Tongue (tissue), 2 donors: ENCODE data around the gene GRHL3. TPM values are rescaled to one million over a fixed set of nuclear protein-coding genes. Genes with fewer than 3 reads are reported as not detected.
A peak's percentile ranks its signal among the peaks of the same experiment; 100 is the strongest.

Source experiments
- DNase-seq: peaks from one replicate; pipeline ENCODE4 v3.0.0-alpha.2; 2015
- total RNA-seq: library from RNA; depleted of rRNA; stranded (reverse); fragments of >200 nt; gene quantifications from one replicate; pipeline ENCODE4 v1.2.3, GENCODE V29; 2014

The GRHL3 gene
- total RNA-seq, 1 donor from 2014 or later = 26.8 TPM

GRCh38 chr1:24373044-24373443 is 53.9 kb downstream of the GRHL3 start:
- DNase-seq = no peak

DNA sequence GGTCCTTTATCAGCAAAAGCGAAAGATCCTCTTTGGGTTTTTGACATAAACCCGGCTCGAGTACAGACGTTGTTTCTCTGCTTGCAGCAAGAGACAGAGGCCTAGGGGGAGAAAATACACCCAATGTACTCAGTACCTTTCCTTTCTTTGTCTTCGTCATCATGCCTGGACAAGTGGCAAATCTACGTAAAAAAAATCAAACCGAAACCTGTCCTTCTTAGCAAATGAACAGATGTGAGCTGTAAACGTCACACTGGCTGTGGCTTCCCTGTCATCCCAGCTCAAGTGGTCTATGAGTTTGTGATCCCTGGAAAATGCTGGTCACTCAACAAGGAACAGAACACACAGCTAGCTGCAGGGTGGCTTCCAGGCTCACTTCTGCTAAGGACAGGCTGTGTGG is 54.6 kb downstream of the GRHL3 start:
- peak; percentile 50 for DNase-seq

- no peak for DNase-seq
Observed at GRCh38 chr1:24374891-24375786, 56.0 kb downstream of the GRHL3 start.

GRCh38 chr1:24379733-24380315 is 60.7 kb downstream of the GRHL3 start:
- no peak for DNase-seq

GRCh38 chr1:24380508-24380907 is 61.4 kb downstream of the GRHL3 start:
- DNase-seq = no peak

GRCh38 chr1:24381256-24381655 is 62.1 kb downstream of the GRHL3 start:
- no peak for DNase-seq

GRCh38 chr1:24382165-24382577 is 63.0 kb downstream of the GRHL3 start:
- no peak for DNase-seq

DNA sequence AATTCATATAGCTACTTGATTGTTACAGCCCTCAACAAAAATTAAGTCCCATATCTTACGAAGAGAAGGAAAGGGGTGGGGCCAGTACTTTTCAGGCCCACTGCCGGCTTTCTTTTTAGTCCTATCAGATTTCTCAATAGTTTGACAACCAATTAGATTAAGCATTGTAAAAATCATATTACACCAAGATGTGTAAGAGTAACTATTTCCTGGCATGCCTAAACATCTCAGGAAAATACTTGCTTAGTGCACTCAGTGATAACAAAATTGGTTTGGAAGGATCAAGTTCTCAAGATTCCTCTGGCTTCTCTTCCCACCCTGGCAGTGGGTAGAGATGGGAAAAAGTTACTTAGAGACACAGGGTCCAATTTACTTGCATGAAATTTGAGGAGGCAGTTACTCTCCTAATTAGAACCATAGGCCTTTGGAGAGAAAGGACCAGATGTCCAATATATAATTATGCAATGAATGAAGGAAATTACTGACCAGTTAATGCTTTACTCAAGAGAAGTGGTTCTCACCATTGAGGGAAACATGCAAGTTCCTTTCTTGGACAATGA is 64.3 kb downstream of the GRHL3 start:
- DNase-seq = no peak

- DNase-seq = no peak
Observed at GRCh38 chr1:24384251-24385090, 65.3 kb downstream of the GRHL3 start.

- DNase-seq = no peak
Observed at GRCh38 chr1:24385160-24385940, 66.2 kb downstream of the GRHL3 start.

DNA sequence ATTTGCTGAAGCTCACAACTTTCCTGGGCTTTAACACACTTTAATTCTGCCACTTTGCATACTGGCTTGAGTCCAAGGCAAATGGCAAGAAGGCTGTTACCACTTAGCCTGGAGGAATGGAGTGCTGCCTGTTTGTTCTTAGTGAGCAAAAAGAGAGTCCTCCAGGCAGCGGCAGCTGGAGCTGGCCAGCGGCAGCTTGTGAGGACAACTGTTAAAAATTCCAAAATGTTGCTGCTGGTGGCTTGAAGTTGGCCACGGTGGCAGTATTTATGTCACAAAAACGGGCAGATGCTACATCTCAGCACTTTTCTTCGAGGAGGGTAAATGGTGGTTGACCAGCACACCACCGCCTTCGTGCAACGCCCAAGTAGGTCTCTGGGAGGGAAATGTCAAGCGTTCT is 67.1 kb downstream of the GRHL3 start:
- DNase-seq = peak; percentile 89

- no peak for DNase-seq
Observed at GRCh38 chr1:24386931-24387330, 67.8 kb downstream of the GRHL3 start.

DNA sequence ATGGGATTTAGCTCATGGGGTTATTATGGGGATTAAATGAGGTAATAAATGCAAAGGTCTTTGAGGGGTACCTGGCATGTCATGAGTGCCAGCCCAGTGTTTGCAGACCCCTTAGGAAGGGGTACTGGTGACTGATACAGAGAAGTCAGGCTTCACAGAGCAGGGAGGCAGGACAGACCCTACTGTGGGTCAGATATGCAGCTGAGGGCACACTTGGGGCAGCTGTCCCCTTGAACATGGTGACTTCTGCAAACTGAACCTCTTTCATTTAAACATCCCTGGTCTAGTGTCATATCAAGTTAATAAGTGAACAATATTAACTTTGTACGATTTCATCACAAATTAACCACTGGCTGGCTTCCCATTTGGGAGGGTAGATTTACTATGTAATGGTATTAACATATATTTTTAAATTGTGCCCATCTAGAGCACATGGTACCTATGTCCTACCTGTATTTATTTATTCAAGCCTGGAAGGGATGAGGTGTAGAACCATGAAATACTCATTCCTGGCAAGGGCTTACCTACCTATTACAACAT is 68.5 kb downstream of the GRHL3 start:
- DNase-seq = no peak

GRCh38 chr1:24388331-24388885 is 69.3 kb downstream of the GRHL3 start:
- DNase-seq = no peak

- DNase-seq = no peak
Observed at GRCh38 chr1:24389231-24389678, 70.1 kb downstream of the GRHL3 start.

- DNase-seq = peak; percentile 92
Observed at GRCh38 chr1:24390924-24391782, 72.0 kb downstream of the GRHL3 start.

DNA sequence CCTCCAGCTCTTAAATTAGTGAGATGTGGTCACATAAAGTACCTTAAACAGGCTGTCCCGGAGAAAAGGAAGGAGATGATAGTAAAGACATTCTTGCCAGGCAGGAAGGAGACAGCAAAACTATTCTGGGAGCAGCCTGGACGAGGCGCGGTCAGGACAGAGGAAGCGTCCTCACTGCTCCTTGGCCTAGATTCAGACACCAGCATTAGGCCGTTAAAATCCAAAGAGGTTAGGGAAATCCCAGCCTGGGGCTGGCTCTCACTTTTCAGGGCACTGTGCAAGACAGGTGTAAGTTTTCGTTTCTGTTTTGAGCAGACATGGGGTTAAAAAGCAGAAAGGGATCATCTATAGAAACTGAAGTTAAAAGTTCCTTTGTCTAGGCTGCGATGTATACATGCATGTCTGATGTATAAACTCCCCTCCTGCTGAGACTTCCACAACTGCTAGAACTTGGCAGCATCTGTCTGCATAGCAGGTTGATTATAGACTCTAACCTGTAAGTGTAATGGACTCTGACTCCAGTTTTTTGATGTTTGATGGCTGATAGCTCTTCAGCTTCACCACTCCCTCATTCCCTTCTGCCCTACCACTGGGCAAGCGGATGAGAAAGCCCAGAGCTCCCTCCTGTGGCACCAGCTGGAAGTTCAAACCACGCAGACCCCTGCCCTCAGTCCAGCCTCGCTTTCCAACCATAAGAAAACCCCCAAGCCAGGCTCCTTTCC is 72.9 kb downstream of the GRHL3 start:
- peak; percentile 76 for DNase-seq

GRCh38 chr1:24392604-24392946 is 73.4 kb downstream of the GRHL3 start:
- no peak for DNase-seq

DNA sequence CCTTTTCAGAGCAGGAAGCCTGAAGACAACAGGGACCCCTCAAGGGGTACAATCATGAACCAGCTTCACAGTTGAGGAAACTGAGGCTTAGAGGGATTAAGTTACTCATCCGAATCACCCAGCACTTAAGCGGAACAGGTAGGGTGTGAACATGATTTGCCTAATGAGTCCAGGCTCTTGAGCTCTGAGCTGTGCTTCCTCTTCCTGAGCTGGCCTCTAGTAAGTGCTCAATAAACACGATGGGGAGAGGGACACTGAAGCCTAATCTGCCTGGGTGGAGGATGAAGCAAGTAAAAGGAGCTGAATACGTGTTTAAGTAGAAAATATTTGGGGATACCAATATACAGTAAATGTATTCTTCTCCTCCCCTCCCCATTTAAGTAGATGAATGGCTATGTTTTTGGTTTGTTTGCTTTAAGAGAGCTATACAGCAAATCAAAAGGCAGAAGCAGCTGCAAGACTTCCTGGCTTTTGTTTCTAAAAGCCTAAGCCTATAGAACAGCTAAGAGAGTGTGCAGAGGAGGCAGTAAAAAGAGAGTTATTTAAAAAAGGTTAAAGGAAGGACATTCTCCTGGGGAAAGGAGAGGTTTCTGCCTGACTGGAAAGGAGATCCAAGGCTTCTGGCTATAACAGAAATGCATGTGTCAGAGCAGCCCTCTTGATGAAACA is 74.0 kb downstream of the GRHL3 start:
- DNase-seq = peak; percentile 30
